H1 (cell line): ENCODE data around the gene KRTAP5-8. TPM values are rescaled to one million over a fixed set of nuclear protein-coding genes. Genes with fewer than 3 reads are reported as not detected.

Experiments used
- CTCF ChIA-PET: fragments of 300-600 bp; sonication (Branson Sonifier 250); formaldehyde crosslinking; loops from one replicate; lab custom pipeline; 2021; ENCODE audit not compliant: partially characterized antibody; lab: Charles Lee
- POLR2A ChIA-PET: fragments of 300-600 bp; sonication (Branson Sonifier 250); formaldehyde crosslinking; loops from one replicate; lab custom pipeline; 2021; ENCODE audit warnings: inconsistent platforms; ENCODE audit not compliant: partially characterized antibody; lab: Charles Lee
- DNase-seq, 2 experiments: peaks; one replicate each; pipeline versions ENCODE4 v3.0.0 to v3.0.0-alpha.2; 2010 to 2022; ENCODE audit warnings: low spot score in 2 of 2, low read depth in 1 of 2, mixed read lengths in 1 of 2
- FAIRE-seq: peaks from 2 replicates; lab custom pipeline; 2011; peaks lifted over from hg19 to GRCh38; lab: Jason Lieb, UNC
- H2AFZ ChIP-seq: 2 replicates; pipeline ENCODE4 v1.8.1; 2012; ENCODE audit warnings: low read length, inconsistent platforms
- H2AK5ac ChIP-seq: 2 replicates; pipeline ENCODE4 v1.6.1; 2013; ENCODE audit warnings: low read depth, low read length
- H2BK120ac ChIP-seq: replicated peaks from 2 replicates; pipeline ENCODE3; 2013; ENCODE audit warnings: low read depth, low read length, inconsistent platforms
- H2BK12ac ChIP-seq: 2 replicates; pipeline ENCODE4 v1.6.1; 2013; ENCODE audit warnings: low read depth, low read length
- H2BK15ac ChIP-seq: 2 replicates; pipeline ENCODE4 v1.6.1; 2013; ENCODE audit warnings: low read length
- H2BK20ac ChIP-seq: 2 replicates; pipeline ENCODE4 v1.6.1; 2013; ENCODE audit warnings: low read length
- H2BK5ac ChIP-seq: 2 replicates; pipeline ENCODE4 v1.6.1; 2013; ENCODE audit warnings: low read depth, low read length
- H3K14ac ChIP-seq: 2 replicates; pipeline ENCODE4 v1.6.1; 2013; ENCODE audit warnings: inconsistent platforms; ENCODE audit not compliant: insufficient read length
- H3K18ac ChIP-seq: 2 replicates; pipeline ENCODE4 v1.6.1; 2013; ENCODE audit warnings: low read length; ENCODE audit errors: extremely low read depth
- H3K23ac ChIP-seq: 2 replicates; pipeline ENCODE4 v1.6.1; 2013; ENCODE audit warnings: inconsistent platforms; ENCODE audit not compliant: insufficient read length
- H3K23me2 ChIP-seq: 2 replicates; pipeline ENCODE4 v1.6.1; 2013; ENCODE audit warnings: low read depth, low read length
- H3K27ac ChIP-seq: 2 replicates; pipeline ENCODE4 v1.6.1; 2011; ENCODE audit warnings: low read depth, low read length, inconsistent platforms
- H3K27me3 ChIP-seq, 4 experiments: replicated peaks in 1 of 4; 1 replicate in 1 of 4; 2 replicates in 3 of 4; pipeline versions ENCODE4 v1.6.1 to v1.8.1; 2011 to 2013; ENCODE audit warnings: low read length in 3 of 4, mild to moderate bottlenecking in 3 of 4, inconsistent platforms in 2 of 4, mixed read lengths in 2 of 4, moderate library complexity in 1 of 4; ENCODE audit not compliant: control insufficient read depth in 3 of 4, insufficient read depth in 3 of 4; ENCODE audit errors: extremely low read depth in 1 of 4
- H3K36me3 ChIP-seq, 4 experiments: 2 replicates each; pipeline versions ENCODE4 v1.6.1 to v1.8.1; 2011 to 2013; ENCODE audit warnings: mild to moderate bottlenecking in 4 of 4, low read length in 3 of 4, moderate library complexity in 2 of 4, control low read depth in 1 of 4, inconsistent platforms in 1 of 4; ENCODE audit not compliant: insufficient read depth in 4 of 4, control insufficient read depth in 2 of 4
- H3K4ac ChIP-seq: replicated peaks from 2 replicates; pipeline ENCODE3; 2013; ENCODE audit warnings: low read length, low read depth, mixed read lengths, inconsistent platforms; ENCODE audit not compliant: insufficient read length
- H3K4me1 ChIP-seq, 4 experiments: replicated peaks in 1 of 4; 1 replicate in 1 of 4; 2 replicates in 3 of 4; pipeline versions ENCODE4 v1.6.1 to v1.8.1; 2011 to 2013; ENCODE audit warnings: low read length in 3 of 4, inconsistent platforms in 2 of 4, mixed read lengths in 1 of 4; ENCODE audit not compliant: insufficient read depth in 4 of 4, control insufficient read depth in 3 of 4
- H3K4me2 ChIP-seq, 2 experiments: 2 replicates each; pipeline versions ENCODE4 v1.6.1 to v1.8.1; 2011 to 2013; ENCODE audit warnings: low read depth in 2 of 2, low read length in 2 of 2, control low read depth in 1 of 2, inconsistent platforms in 1 of 2, mild to moderate bottlenecking in 1 of 2; ENCODE audit not compliant: insufficient read depth in 1 of 2
- H3K4me3 ChIP-seq, 4 experiments: fragments of 200-600, 300-600 bp in 1 of 4; sonication (generic), shearing (Covaris generic), sonication (Bioruptor Twin) in 1 of 4; 2 replicates each; pipeline versions ENCODE4 v1.5.1 to v1.8.1; 2011 to 2016; ENCODE audit warnings: low read length in 4 of 4, low read depth in 3 of 4, control low read depth in 2 of 4, inconsistent platforms in 2 of 4, mild to moderate bottlenecking in 2 of 4, mixed read lengths in 1 of 4, moderate library complexity in 1 of 4; ENCODE audit not compliant: insufficient read depth in 2 of 4; ENCODE audit errors: extremely low read depth in 1 of 4
- H3K56ac ChIP-seq: replicated peaks from 2 replicates; pipeline ENCODE3; 2013; ENCODE audit warnings: low read depth, mild to moderate bottlenecking, mixed read lengths, low read length, inconsistent platforms; ENCODE audit not compliant: insufficient read length
- H3K79me1 ChIP-seq: 2 replicates; pipeline ENCODE4 v1.6.1; 2013; ENCODE audit warnings: low read depth, low read length, control low read depth
- H3K79me2 ChIP-seq, 2 experiments: 2 replicates each; pipeline versions ENCODE4 v1.6.1 to v1.8.1; 2012 to 2013; ENCODE audit warnings: low read length in 2 of 2, mild to moderate bottlenecking in 2 of 2, inconsistent platforms in 1 of 2; ENCODE audit not compliant: insufficient read depth in 2 of 2, control insufficient read depth in 1 of 2
- H3K9ac ChIP-seq, 4 experiments: replicated peaks in 1 of 4; 1 replicate in 1 of 4; 2 replicates in 3 of 4; pipeline versions ENCODE4 v1.6.1 to v1.8.1; 2011 to 2013; ENCODE audit warnings: low read depth in 3 of 4, low read length in 3 of 4, control low read depth in 2 of 4, mild to moderate bottlenecking in 2 of 4, moderate library complexity in 2 of 4, inconsistent platforms in 1 of 4; ENCODE audit errors: extremely low read depth in 1 of 4
- H3K9me3 ChIP-seq, 2 experiments: 2 replicates each; pipeline versions ENCODE4 v1.6.1 to v1.8.1; 2012 to 2013; ENCODE audit warnings: mild to moderate bottlenecking in 2 of 2, moderate library complexity in 2 of 2, control low read depth in 1 of 2, inconsistent platforms in 1 of 2, low read depth in 1 of 2, low read length in 1 of 2, mixed read lengths in 1 of 2; ENCODE audit not compliant: insufficient read depth in 2 of 2
- H4K20me1 ChIP-seq, 2 experiments: replicated peaks in 1 of 2; 2 replicates each; pipeline versions ENCODE3 to v1.8.1; 2011 to 2013; ENCODE audit warnings: inconsistent platforms in 2 of 2, low read length in 2 of 2, mild to moderate bottlenecking in 1 of 2; ENCODE audit not compliant: insufficient read depth in 2 of 2, control insufficient read depth in 1 of 2
- H4K5ac ChIP-seq: 2 replicates; pipeline ENCODE4 v1.6.1; 2013; ENCODE audit warnings: low read length, low read depth, mixed read lengths, inconsistent platforms; ENCODE audit not compliant: insufficient read length
- H4K8ac ChIP-seq: 2 replicates; pipeline ENCODE4 v1.8.0; 2013; ENCODE audit warnings: mild to moderate bottlenecking, moderate library complexity, low read length, inconsistent platforms; ENCODE audit not compliant: insufficient read depth; ENCODE audit errors: extremely low read depth
- H4K91ac ChIP-seq: replicated peaks from 2 replicates; pipeline ENCODE3; 2013; ENCODE audit warnings: low read length, mixed read lengths, inconsistent platforms; ENCODE audit not compliant: insufficient read length
- BACH1 ChIP-seq: IDR thresholded peaks from 2 replicates; pipeline ENCODE4 v1.6.1; 2012; ENCODE audit warnings: low read length, improper control_type of control experiment
- CEBPB ChIP-seq: IDR thresholded peaks from 2 replicates; pipeline ENCODE4 v1.6.1; 2012; ENCODE audit warnings: low read depth, low read length
- CHD1 ChIP-seq: IDR thresholded peaks from 2 replicates; pipeline ENCODE4 v1.6.1; 2012; ENCODE audit warnings: low read depth, low read length, improper control_type of control experiment
- CHD2 ChIP-seq: IDR thresholded peaks from 2 replicates; pipeline ENCODE4 v1.6.1; 2012; ENCODE audit warnings: low read length, improper control_type of control experiment
- EP300 ChIP-seq, 2 experiments: IDR thresholded peaks; 1 replicate in 1 of 2; 2 replicates in 1 of 2; pipeline ENCODE4 v1.6.1; 2011 to 2012; ENCODE audit warnings: low read depth in 2 of 2, low read length in 2 of 2, mild to moderate bottlenecking in 2 of 2, borderline replicate concordance in 1 of 2, inconsistent platforms in 1 of 2, moderate library complexity in 1 of 2
- HDAC6 ChIP-seq: IDR thresholded peaks from one replicate; pipeline ENCODE4 v1.7.1; 2012; ENCODE audit warnings: low read depth, mild to moderate bottlenecking, inconsistent platforms, low read length, moderate library complexity
- POU5F1 ChIP-seq: IDR thresholded peaks from 2 replicates; pipeline ENCODE4 v1.6.1; 2011; ENCODE audit warnings: low read depth, mild to moderate bottlenecking, low read length, moderate library complexity
- SAP30 ChIP-seq: fragments of 300-600 bp; sonication (generic); IDR thresholded peaks from 2 replicates; pipeline ENCODE4 v1.7.1; 2012; ENCODE audit warnings: low read length, moderate library complexity, mild to moderate bottlenecking, inconsistent platforms; ENCODE audit not compliant: insufficient read depth, insufficient replicate concordance
- SP1 ChIP-seq: IDR thresholded peaks from 2 replicates; pipeline ENCODE4 v1.6.1; 2011; ENCODE audit warnings: low read depth, low read length
- WGBS, 2 experiments: shearing (Covaris generic) in 1 of 2; methylation state at CpG; one replicate each; pipeline versions ENCODE4 v1.1.6 to v1.1.7; 2013 to 2015; ENCODE audit warnings: low lambda C conversion rate in 2 of 2, mixed read lengths in 2 of 2, inconsistent platforms in 1 of 2, low coverage in 1 of 2, missing lambda C conversion rate in 1 of 2; ENCODE audit not compliant: insufficient replicate concordance in 2 of 2, insufficient coverage in 1 of 2, insufficient read length in 1 of 2; ENCODE audit errors: extremely low coverage in 1 of 2, missing lambda C conversion rate in 1 of 2; 5-methylcytosine and 5-hydroxymethylcytosine counted together
- polyA plus RNA-seq, 7 experiments: library from polyadenylated mRNA; depleted of rRNA in 3 of 7; stranded (reverse) in 5 of 7; unstranded in 2 of 7; fragments of >200 nt in 5 of 7; fragments of 200-250 nt in 2 of 7; gene quantifications; 1 replicate in 5 of 7; 2 replicates in 1 of 7; 4 replicates in 1 of 7; pipeline versions ENCODE4 v1.2.1 to v1.2.3, GENCODE V29; 2011 to 2013; ENCODE audit warnings: missing spikeins in 2 of 7, mixed read lengths in 2 of 7
- total RNA-seq: library from RNA; stranded (reverse); fragmentation: NEBNext Ultra II Directional; extraction: Animal tissue kit (Norgen Biotek cat#: 25700); gene quantifications from 2 replicates; pipeline ENCODE4 v1.2.1, GENCODE V29; 2021

KRTAP5-8 gene
- total and polyA plus RNA-seq, 2 of the 8 experiments (the other 6 are each of a cell fraction or from before 2014, with no cell fraction given) = not detected

- WGBS, 2 experiments = 90% methylated on average over 6 of the region's 6 CpGs; no CpG with 5 or more reads in 1 of the 2 experiments
- POLR2A ChIA-PET = no interaction called here
- DNase-seq (no peak), FAIRE-seq (no peak)
- H3K27ac ChIP-seq = no peak overlapping the region
- H3K27me3 ChIP-seq = no peaks in the 10 kb centered on the region
- H3K4me3 ChIP-seq = no peak overlapping the region
- no peak overlapping the region for H4K91ac ChIP-seq
- no peaks in the 10 kb centered on the region for H3K79me1 ChIP-seq
- no peaks in the 10 kb centered on the region for H3K79me2 ChIP-seq
- H3K36me3 ChIP-seq = no peaks in the 10 kb centered on the region
- no peak overlapping the region for H3K56ac ChIP-seq
- no peak overlapping the region for H3K4ac ChIP-seq
- no peak overlapping the region for H2BK5ac ChIP-seq
- H3K9ac ChIP-seq = no peak overlapping the region
- H3K9me3 ChIP-seq = peaks cover 6 to 8% of the 10 kb centered on the region in 2 experiments; a peak in 2 of 4 replicates
- no peak overlapping the region for H2AK5ac ChIP-seq
- H4K20me1 ChIP-seq = no peaks in the 10 kb centered on the region
- peaks cover 2% of the 10 kb centered on the region; the same call in 1 of the 2 replicates for H3K23me2 ChIP-seq
- H3K18ac ChIP-seq = no peak overlapping the region
- CTCF ChIA-PET = no interaction called here
- no peak overlapping the region for H2BK120ac ChIP-seq
- H4K5ac ChIP-seq = no peak overlapping the region
- TF ChIP-seq CHD1 = no peak
- TF ChIP-seq CHD2 = no peak
- TF ChIP-seq POU5F1 = no peak
- TF ChIP-seq EP300 (IDR thresholded peaks at IDR 0.05; ENCODE audit: borderline replicate concordance in 1 of 2, low read depth in 2 of 2, low read length in 2 of 2) = no peak
- no peak for TF ChIP-seq CEBPB
- TF ChIP-seq SP1 = no peak
- no peak for TF ChIP-seq BACH1
- TF ChIP-seq HDAC6 = no peak
- no peak for TF ChIP-seq SAP30
- H3K4me2 ChIP-seq = no peak overlapping the region
- no peak overlapping the region for H2AFZ ChIP-seq
- no peak overlapping the region for H2BK12ac ChIP-seq
- H3K14ac ChIP-seq = no peak overlapping the region
- H2BK20ac ChIP-seq = no peak overlapping the region
- no peak overlapping the region for H2BK15ac ChIP-seq
- H3K23ac ChIP-seq = no peak overlapping the region
- H3K4me1 ChIP-seq = 0 out of 7 replicates have a peak, but pooled peaks cover 0 to 2% (median 0%) of the 10 kb centered on the region in 4 experiments
- no peak overlapping the region for H4K8ac ChIP-seq
Measured at GRCh38 chr11:71554996-71555395, 17.2 kb downstream of the KRTAP5-8 start.
